ENCODE measurements around the gene PPL.

Gene PPL

GRCh38 chr16:4890686-4891085 is 46.3 kb downstream of the PPL start:
- DNase-seq (ENCODE audit: low read depth, low spot score) = no peak

- DNase-seq (ENCODE audit: low read depth, low spot score) = no peak
Observed at GRCh38 chr16:4890026-4890425, 46.9 kb downstream of the PPL start.

- DNase-seq (ENCODE audit: low read depth, low spot score) = no peak
Observed at GRCh38 chr16:4888428-4889135, 48.4 kb downstream of the PPL start.

- DNase-seq (ENCODE audit: low read depth, low spot score) = no peak
Observed at GRCh38 chr16:4886151-4886550, 50.8 kb downstream of the PPL start.

- DNase-seq (ENCODE audit: low read depth, low spot score) = no peak
Observed at GRCh38 chr16:4884972-4885874, 51.7 kb downstream of the PPL start.

DNA sequence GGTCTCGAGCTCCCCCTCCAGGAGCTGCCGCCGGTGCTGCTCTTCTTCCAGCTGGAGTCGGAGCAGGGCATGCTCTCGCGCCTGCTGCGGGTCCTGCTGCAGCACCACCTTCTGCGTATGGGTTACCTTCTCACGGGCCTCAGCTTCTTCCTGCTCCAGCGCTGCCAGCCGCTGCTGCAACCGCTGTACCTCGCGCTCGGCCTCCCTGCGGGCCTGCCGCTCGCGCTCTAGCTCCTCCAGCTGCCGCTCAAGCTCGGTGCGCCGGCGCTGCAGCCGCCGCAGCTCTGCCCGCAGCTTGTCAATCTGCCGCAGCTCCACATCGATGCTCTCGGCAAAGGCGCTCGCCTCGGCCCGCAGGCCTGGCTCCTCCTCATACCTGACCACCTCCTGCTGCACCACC is 52.7 kb downstream of the PPL start:
- DNase-seq (ENCODE audit: low read depth, low spot score) = no peak

- no peak for DNase-seq (ENCODE audit: low read depth, low spot score)
Observed at GRCh38 chr16:4883501-4883900, 53.4 kb downstream of the PPL start.

DNA sequence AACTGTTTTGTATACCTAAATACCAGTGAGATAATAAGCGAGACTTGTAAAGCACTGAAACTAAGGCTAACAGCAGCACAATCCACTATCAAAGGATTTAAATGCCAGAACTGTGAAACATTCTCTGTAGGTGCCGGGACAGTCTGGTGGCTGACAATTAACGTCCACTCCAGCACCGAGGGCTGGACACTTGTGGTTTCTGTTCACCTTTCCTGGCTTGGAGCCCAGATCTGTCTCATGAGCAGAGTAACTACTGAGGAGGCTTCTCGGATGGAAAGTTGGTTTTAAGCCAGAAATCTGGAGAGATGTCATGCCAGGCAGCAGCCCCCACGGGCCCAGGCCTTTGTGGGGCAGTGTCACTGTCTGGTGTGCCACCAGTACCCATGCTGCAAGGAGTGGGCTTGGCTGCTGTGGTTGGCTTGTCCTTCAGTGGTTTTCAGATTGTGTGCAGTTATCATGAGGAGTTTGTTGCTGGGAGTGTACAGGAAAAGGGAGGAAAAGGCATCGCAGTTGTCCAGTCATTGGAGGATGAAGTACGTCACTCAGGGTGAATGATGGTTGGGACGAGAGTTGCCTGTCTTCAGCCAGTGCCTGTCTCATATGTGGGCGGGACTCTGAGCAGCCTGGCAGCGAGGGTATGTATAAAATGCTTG is 54.2 kb downstream of the PPL start:
- no peak for DNase-seq (ENCODE audit: low read depth, low spot score)

- no peak for DNase-seq (ENCODE audit: low read depth, low spot score)
Observed at GRCh38 chr16:4882000-4882632, 54.8 kb downstream of the PPL start.

DNA sequence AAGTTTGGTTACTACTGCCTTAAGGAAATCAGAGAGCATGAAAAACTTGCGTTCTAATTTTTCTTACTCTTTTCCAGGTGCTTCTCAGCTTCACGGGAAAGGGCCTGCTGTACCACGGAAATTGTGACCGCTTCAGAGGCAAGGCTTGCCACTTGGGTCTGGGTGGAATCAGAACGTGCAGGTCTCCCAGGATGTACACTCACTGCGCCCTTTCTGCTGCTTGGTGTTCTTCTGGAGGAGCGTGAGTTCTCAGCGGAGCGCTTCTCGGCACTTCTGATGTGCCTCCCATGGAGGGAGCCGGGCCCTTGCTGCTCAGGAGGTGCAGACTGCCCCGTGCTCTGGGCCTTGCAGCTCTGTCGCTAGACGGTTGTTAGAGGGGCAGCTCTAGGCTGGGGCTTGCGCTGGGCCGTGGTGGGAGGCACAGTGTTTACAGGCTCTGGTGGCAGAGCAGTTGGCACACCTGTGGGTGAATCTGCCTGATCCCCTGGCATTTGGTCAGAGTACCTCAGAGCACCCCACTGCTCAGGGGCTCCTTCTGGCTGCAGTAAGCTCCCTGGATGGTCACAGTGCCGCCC is 56.9 kb downstream of the PPL start:
- no peak for DNase-seq (ENCODE audit: low read depth, low spot score)

- no peak for DNase-seq (ENCODE audit: low read depth, low spot score)
Observed at GRCh38 chr16:4879049-4879448, 57.9 kb downstream of the PPL start.

- DNase-seq (ENCODE audit: low read depth, low spot score) = no peak
Observed at GRCh38 chr16:4877380-4877685, 59.6 kb downstream of the PPL start.

GRCh38 chr16:4876646-4877379 is 60.1 kb downstream of the PPL start:
- DNase-seq (ENCODE audit: low read depth, low spot score) = no peak

GRCh38 chr16:4874666-4875065 is 62.3 kb downstream of the PPL start:
- no peak for DNase-seq (ENCODE audit: low read depth, low spot score)

GRCh38 chr16:4873091-4873490 is 63.9 kb downstream of the PPL start:
- DNase-seq (ENCODE audit: low read depth, low spot score) = no peak

GRCh38 chr16:4871071-4871470 is 65.9 kb downstream of the PPL start:
- DNase-seq (ENCODE audit: low read depth, low spot score) = no peak

DNA sequence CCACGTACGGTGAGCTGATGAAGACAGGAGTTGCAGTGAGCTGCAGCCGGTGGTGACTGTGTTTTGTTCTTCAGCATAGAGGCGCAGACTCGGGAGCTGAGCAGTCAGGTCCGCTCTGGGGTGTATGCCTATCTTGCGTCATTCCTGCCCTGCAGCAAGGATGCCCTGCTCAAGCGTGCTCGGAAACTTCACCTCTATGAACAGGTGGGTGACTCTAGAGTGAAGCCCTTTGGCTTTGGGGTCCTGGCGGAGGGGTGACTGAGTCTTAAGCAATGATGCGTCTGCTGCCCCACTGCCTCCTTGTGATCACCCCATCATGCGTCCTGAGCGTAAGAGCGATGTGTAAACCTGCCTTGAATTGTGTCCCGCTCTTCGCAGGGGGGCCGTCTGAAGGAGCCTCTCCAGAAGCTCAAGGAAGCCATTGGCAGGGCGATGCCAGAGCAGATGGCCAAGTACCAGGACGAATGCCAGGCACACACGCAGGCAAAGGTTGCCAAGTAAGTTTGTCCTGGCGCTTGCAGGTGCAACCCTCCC is 66.7 kb downstream of the PPL start:
- no peak for DNase-seq (ENCODE audit: low read depth, low spot score)

DNA sequence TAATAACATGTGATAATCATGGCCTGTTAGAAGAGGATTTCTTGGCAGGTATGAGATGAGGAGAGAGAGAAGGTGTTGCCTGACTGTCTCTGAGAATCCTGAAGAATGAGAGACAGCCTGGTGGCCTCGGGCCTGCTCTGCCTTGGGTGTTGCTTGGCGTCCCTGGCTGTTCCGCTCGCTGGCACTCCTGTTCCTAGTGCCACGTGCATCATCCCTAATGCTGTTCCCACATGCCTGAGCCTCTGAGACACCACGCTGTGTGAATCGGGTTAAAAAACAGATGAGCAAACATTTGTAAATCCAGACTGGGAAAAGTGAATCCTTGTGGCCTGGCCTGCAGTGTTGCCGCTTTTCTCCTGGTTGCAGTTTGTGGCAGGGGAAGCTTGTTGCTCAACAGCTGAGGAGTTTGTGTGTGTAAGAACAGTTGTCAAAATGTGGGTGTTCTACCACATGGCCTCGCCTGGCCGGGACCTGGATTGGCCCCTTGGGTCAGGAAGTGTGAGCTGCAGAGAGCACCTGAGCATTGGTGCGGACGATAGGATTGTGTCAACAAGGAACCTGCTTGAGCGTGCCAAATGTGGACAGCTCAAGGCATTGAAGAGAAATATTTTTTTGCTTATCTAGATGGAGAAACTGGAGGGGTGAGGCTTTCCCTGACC is 67.7 kb downstream of the PPL start:
- no peak for DNase-seq (ENCODE audit: low read depth, low spot score)

DNA sequence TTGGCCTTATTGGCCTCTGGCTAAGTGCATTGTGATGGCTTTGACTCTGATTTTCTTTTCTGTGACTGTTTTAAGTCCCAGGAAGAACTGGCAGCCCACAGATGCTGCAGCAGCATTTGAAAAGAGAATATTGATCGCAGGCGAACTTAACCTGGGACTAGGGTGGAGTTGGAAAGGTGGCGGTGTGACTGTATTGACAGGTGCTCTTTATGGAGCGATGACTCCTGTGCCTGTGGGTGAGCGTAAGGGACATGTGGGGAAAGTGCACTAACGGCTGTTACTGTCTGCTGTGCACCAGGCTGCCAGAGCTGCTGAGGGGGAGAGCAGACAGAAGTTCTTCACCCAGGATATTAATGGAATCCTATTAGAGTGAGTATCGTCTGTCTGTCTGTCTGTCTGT is 68.4 kb downstream of the PPL start:
- DNase-seq (ENCODE audit: low read depth, low spot score) = no peak

- no peak for DNase-seq (ENCODE audit: low read depth, low spot score)
Observed at GRCh38 chr16:4868026-4868425, 68.9 kb downstream of the PPL start.
